Heart left ventricle (tissue), 16 donors: Measurements from ENCODE around the gene MFAP5. TPM values are rescaled to one million over a fixed set of nuclear protein-coding genes. Genes with fewer than 3 reads are reported as not detected.

ENCODE experiments used
- ATAC-seq, 4 donors: fragments of 200-7000 bp; cut with Tn5 transposase; one replicate each; pipeline ENCODE4 v1.9.1; 2020 to 2022; ENCODE audit warnings: moderate library complexity in 4 of 4, mild to moderate bottlenecking in 3 of 4, moderate number of reproducible peaks in 1 of 4
- DNase-seq, 5 donors: peaks; one replicate each; pipeline ENCODE4 v3.0.0-alpha.2; 2020
- H3K27ac ChIP-seq, 12 donors: fragments of 200-600 bp; sonication (generic) in 4 of 12; one replicate each; pipeline versions ENCODE4 v1.5.0 to v1.8.0; 2016 to 2022; ENCODE audit warnings: mild to moderate bottlenecking in 2 of 12
- H3K27me3 ChIP-seq, 9 donors: fragments of 200-600 bp; sonication (generic) in 2 of 9; one replicate each; pipeline versions ENCODE4 v1.5.1 to v1.8.0; 2016 to 2022; ENCODE audit warnings: mild to moderate bottlenecking in 3 of 9
- H3K36me3 ChIP-seq, 9 donors: fragments of 200-600 bp; sonication (generic) in 2 of 9; one replicate each; pipeline versions ENCODE4 v1.5.0 to v1.8.0; 2018 to 2022; ENCODE audit warnings: mild to moderate bottlenecking in 2 of 9
- H3K4me1 ChIP-seq, 12 donors: fragments of 200-600 bp; sonication (generic) in 4 of 12; one replicate each; pipeline versions ENCODE4 v1.5.0 to v1.8.0; 2016 to 2022; ENCODE audit warnings: mild to moderate bottlenecking in 3 of 12
- H3K4me3 ChIP-seq, 12 donors: fragments of 200-600 bp; sonication (generic) in 4 of 12; one replicate each; pipeline versions ENCODE4 v1.5.0 to v1.8.0; 2017 to 2022; ENCODE audit warnings: mild to moderate bottlenecking in 9 of 12, moderate library complexity in 4 of 12
- H3K9me3 ChIP-seq, 12 donors: fragments of 200-600 bp; sonication (generic) in 4 of 12; one replicate each; pipeline versions ENCODE4 v1.5.0 to v1.8.0; 2016 to 2022; ENCODE audit warnings: mild to moderate bottlenecking in 1 of 12
- POLR2A ChIP-seq, 2 donors: fragments of 450-650 bp; IDR thresholded peaks; one replicate each; pipeline ENCODE4 v1.6.1; 2017; ENCODE audit warnings: antibody characterized with exemption in 2 of 2, mild to moderate bottlenecking in 2 of 2, moderate library complexity in 2 of 2
- WGBS, 4 donors: extraction: QIAGEN DNeasy Blood & Tissue Kit in 2 of 4; methylation state at CpG; one replicate each; pipeline versions ENCODE4 v1.1.5 to v1.1.7; 2013 to 2018; 5-methylcytosine and 5-hydroxymethylcytosine counted together
- intact Hi-C, 10 donors: fragments of 100-400 bp; cut with DNase I; formaldehyde crosslinking; loops; one replicate each; pipeline versions ENCODE4 v1.11.1 to v1.14.2; 2022
- polyA plus RNA-seq, 2 donors: library from polyadenylated mRNA; stranded (reverse); fragments of 200-250 nt; gene quantifications; one replicate each; pipeline ENCODE4 v1.2.3, GENCODE V29; 2013
- total RNA-seq, 9 donors: library from RNA; depleted of rRNA in 2 of 9; stranded (reverse); fragments of >200 nt in 2 of 9; fragmentation: NEBNext Ultra II Directional in 3 of 9; extraction: Animal tissue kit (Norgen Biotek cat#: 25700) in 3 of 9; gene quantifications; one replicate each; pipeline versions ENCODE4 v1.1.0 to v1.2.4, GENCODE V29; 2016 to 2023
- TF ChIP-seq, protein P1 (sequence below), 12 donors: fragments of 200-600 bp; sonication (generic) in 4 of 12; IDR thresholded peaks; one replicate each; pipeline versions ENCODE4 v1.5.0 to v1.8.0; 2018 to 2022; ENCODE audit warnings: antibody characterized with exemption in 12 of 12, mild to moderate bottlenecking in 5 of 12
- donor health status: ischemic (EF 13 %, LVEDD 7.1; RV severe dilation, severe dysfunction).
- donor health status: healthy with polysubstance abuse.
- donor health status: DM: no; HTN: yes; CAD: no.
- donor health status: DM: no; HTN: no; CAD: no.
- donor health status: ischemic (EF 25% LVEDD 6.9; RV normal size, moderate dysfunction).
- donor health status: ischemic (EF 25% LVEDD 5.7; RV mildly dilated, moderate dysfunction).
- donor health status: healthy.
- donor health status: DM: yes; HTN: yes; CAD: no.
- donor health status: ischemic (EF 35%, LVEDD 5.7; RV mildly dilated, moderate dysfunction).
- donor health status: nonischemic (EF 11% LVEDD 7.7; RV severe dilation, severe dysfunction).
- donor health status: DM: yes; HTN: yes; CAD: no.
- donor health status: PGD.
- donor health status: ischemic (EF 29% LVEDD 5.4; RV normal size, mild dysfunction).
- donor health status: nonischemic (EF 23%, LVEDD 6.1; RV moderate dilation, normal function).

MFAP5 gene
- total and polyA plus RNA-seq, 11 donors, result 10.2 to 137 (median 31.5) TPM

DNA sequence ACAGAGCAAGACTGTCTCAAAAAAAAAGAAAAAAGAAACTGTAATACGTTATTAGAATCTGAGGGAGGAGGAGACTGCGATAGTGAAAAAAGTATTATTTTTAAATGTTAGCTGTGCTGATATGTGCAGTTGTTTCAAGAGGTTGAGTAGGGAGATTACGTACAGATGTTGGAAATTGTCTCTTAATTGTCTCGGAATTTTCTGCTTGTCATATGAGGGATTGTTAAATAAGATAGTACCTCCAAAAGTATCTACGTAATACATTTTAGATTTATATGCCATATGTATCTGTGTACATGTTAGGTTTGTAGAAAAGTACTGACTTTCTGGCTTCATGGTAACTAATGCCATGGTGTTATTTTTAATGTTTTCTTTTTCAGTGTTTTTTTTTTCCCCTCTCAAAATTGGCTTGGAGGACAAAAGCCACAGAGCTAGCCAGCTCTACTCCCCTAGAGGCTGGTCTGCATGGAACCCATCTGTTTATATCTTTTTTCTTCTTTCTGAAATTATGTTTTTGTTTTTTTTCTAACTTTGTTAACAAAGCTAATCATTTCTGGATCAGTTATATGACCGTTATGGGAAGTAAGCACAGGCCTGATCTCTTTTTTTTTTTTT is 38.5 kb upstream of the MFAP5 start:
- WGBS, 4 donors, result 69 to 79% (median 73%) methylated on average over 6 of the region's 6 CpGs
- ATAC-seq (no peak), DNase-seq (no peak)
- TF ChIP-seq POLR2A (IDR thresholded peaks at IDR 0.05), result no peak
- TF ChIP-seq, protein P1, sequence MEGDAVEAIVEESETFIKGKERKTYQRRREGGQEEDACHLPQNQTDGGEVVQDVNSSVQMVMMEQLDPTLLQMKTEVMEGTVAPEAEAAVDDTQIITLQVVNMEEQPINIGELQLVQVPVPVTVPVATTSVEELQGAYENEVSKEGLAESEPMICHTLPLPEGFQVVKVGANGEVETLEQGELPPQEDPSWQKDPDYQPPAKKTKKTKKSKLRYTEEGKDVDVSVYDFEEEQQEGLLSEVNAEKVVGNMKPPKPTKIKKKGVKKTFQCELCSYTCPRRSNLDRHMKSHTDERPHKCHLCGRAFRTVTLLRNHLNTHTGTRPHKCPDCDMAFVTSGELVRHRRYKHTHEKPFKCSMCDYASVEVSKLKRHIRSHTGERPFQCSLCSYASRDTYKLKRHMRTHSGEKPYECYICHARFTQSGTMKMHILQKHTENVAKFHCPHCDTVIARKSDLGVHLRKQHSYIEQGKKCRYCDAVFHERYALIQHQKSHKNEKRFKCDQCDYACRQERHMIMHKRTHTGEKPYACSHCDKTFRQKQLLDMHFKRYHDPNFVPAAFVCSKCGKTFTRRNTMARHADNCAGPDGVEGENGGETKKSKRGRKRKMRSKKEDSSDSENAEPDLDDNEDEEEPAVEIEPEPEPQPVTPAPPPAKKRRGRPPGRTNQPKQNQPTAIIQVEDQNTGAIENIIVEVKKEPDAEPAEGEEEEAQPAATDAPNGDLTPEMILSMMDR (IDR thresholded peaks at IDR 0.05), result no peak
- Histone ChIP-seq H3K9me3 (no peaks in the 10 kb centered on the region), H3K36me3 (no peaks in the 10 kb centered on the region), H3K4me3 (peak overlapping the region in 5 of 12 donors; percentile 2 to 36 (median 15)), H3K27me3 (no peaks in the 10 kb centered on the region), H3K27ac (peak overlapping the region in 8 of 12 donors; percentile 10 to 56 (median 30)), H3K4me1 (peaks cover 0 to 50% (median 31%) of the 10 kb centered on the region in 12 donors)
- intact Hi-C loops, result loop anchor here in 1 of 10 donors (10.0 kb wide), 1 partner anchor 54 kb away; no protein-coding TSS in a partner anchor

DNA sequence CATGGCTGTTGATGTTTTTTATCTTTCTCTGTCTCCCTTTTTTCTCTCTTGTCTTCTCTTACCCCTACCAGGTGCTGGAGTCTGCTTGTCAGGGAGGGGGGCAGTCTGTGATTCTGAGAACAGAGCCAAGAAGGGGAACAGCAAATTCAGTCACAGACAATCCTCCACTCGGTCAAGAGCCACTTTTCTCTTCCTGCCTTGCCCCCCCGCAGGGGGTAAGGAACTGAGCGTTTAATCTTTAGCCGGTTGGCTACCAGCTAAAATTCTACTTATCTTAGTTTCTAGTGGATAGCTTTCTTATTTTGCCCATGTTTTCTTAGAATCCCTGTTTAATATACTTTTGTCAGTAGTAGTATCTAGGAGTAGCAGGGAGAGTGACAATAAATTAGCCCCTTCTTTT is 37.1 kb upstream of the MFAP5 start:
- 27 to 51% (median 48%) methylated on average over 4 of the region's 4 CpGs for WGBS, 4 donors
- H3K9me3 ChIP-seq, result no peaks in the 10 kb centered on the region
- DNase-seq (no peak), ATAC-seq (no peak)
- intact Hi-C loops, result loop anchor here in 1 of 10 donors (10.0 kb wide), 1 partner anchor 55 kb away; no protein-coding TSS in a partner anchor
- H3K27ac ChIP-seq, result peak overlapping the region in 6 of 12 donors; percentile 0 to 56 (median 31)
- peak overlapping the region in 6 of 12 donors; percentile 0 to 96 (median 90) for H3K4me3 ChIP-seq
- no peaks in the 10 kb centered on the region for H3K36me3 ChIP-seq
- no peak for TF ChIP-seq POLR2A (IDR thresholded peaks at IDR 0.05)
- no peaks in the 10 kb centered on the region for H3K27me3 ChIP-seq
- H3K4me1 ChIP-seq, result peaks cover 0 to 50% (median 31%) of the 10 kb centered on the region in 12 donors

DNA sequence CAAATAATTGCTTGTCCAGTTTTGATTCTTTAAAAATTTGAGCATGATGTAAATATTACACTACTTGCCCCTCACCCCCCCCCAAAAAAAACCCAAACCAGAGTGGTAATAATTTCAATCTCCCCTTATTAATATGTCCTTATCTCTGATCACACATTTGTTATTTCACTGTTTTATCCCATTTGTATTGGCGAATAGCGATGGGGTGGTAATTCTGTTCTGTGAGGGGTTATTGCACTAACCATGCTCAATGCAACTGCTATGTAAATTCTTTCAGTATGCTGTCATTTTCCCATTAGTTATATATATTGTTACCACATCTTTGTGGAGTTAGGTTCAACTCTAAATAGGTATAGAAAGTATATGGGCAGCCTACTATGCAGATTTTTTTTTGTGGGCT is 36.3 kb upstream of the MFAP5 start:
- Histone ChIP-seq H3K27me3 (no peaks in the 10 kb centered on the region), H3K9me3 (no peaks in the 10 kb centered on the region), H3K27ac (peak overlapping the region in 6 of 12 donors; percentile 89 to 97 (median 93)), H3K4me1 (peaks cover 0 to 50% (median 31%) of the 10 kb centered on the region in 12 donors), H3K36me3 (no peaks in the 10 kb centered on the region), H3K4me3 (peak overlapping the region; percentile 70 to 100 (median 94))
- DNase-seq (no peak), ATAC-seq (no peak)
- TF ChIP-seq, protein P1 (IDR thresholded peaks at IDR 0.05), result no peak
- TF ChIP-seq POLR2A (IDR thresholded peaks at IDR 0.05), result no peak
- WGBS, 4 donors, result 23 to 37% (median 35%) methylated on average over 2 of the region's 2 CpGs
- intact Hi-C loops, result no loop called here

DNA sequence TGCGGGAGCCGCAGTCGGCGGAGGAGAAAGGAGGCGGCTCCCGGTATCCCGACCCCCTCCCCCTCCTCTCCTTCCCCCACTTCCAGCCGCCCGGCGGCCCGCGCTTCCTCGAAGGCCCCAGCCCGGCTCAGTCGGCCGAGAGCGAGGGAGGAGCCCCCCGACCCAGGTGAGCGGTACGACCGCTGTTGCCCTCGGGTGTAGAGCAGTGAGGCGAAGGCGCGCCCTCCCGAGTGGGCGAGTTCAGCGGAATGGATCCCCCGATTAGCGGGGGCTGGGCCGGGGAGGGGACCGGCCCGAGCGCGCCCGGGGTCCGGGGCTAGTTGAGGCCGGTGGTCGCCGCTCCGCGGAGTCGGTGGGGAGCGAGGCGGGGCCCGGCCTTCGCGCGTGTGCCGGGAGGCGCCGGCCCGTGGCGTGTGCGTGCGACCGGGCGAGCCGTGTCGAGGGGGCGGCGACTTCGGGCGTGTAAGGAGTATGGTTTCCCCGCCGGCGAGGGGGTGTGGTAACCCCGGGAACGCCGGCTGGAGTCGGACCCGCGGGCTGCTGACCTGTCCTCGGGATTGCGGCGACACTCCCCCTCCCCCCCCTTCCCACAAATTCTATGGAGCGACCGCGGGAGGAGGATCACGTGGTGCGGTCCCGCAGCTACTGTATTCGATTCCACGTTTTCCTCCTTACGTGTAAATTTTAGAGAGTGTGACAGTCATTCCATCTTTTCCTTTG is 35.7 kb upstream of the MFAP5 start:
- Histone ChIP-seq H3K27me3 (no peaks in the 10 kb centered on the region), H3K4me1 (peaks cover 0 to 46% (median 31%) of the 10 kb centered on the region in 12 donors), H3K27ac (peak overlapping the region; percentile 79 to 97 (median 91)), H3K4me3 (peak overlapping the region; percentile 70 to 100 (median 94)), H3K9me3 (no peaks in the 10 kb centered on the region), H3K36me3 (no peaks in the 10 kb centered on the region)
- DNase-seq (peak; percentile 70 to 81 (median 75)), ATAC-seq (peak in 3 of 4 donors; percentile 52 to 77 (median 74))
- intact Hi-C loops, result no loop called here
- 0 to 1% (median 0%) methylated on average over 28 to 84 of the region's 85 CpGs for WGBS, 4 donors
- peak in 1 of 2 donors; percentile 17 for TF ChIP-seq POLR2A (IDR thresholded peaks at IDR 0.05)
- TF ChIP-seq, protein P1 (IDR thresholded peaks at IDR 0.05), result no peak
